HCT116 (cell line): ENCODE data around the gene CIC.

Experiments used
- CBX3 ChIP-seq: IDR thresholded peaks from 2 replicates; pipeline ENCODE4 v1.6.1; 2012; ENCODE audit warnings: low read depth
- EZH2 ChIP-seq: fragments of 200-600 bp; sonication (generic); IDR thresholded peaks from 2 replicates; pipeline ENCODE4 v1.6.1; 2017; ENCODE audit warnings: antibody characterized with exemption, mixed run types
- JUND ChIP-seq: IDR thresholded peaks from 2 replicates; pipeline ENCODE4 v1.6.1; 2012
- SIN3A ChIP-seq: IDR thresholded peaks from 2 replicates; pipeline ENCODE4 v1.6.1; 2012; ENCODE audit warnings: low read depth
- YY1 ChIP-seq: IDR thresholded peaks from 2 replicates; pipeline ENCODE4 v1.6.1; 2011; ENCODE audit warnings: low read length, low read depth, moderate library complexity, mild to moderate bottlenecking; ENCODE audit not compliant: insufficient replicate concordance; ENCODE audit errors: extremely low read depth
- TF ChIP-seq, protein P1 (sequence below): IDR thresholded peaks from 2 replicates; pipeline ENCODE4 v1.6.1; 2012
- TF ChIP-seq, protein P2 (sequence below): IDR thresholded peaks from 2 replicates; pipeline ENCODE4 v1.6.1; 2011; ENCODE audit warnings: mild to moderate bottlenecking, low read length, moderate library complexity; ENCODE audit not compliant: insufficient replicate concordance; ENCODE audit errors: extremely low read depth
- TF ChIP-seq, protein P3 (sequence below), 3 experiments: fragments of 200-600 bp in 1 of 3; sonication (generic) in 1 of 3; IDR thresholded peaks in 2 of 3; conservative IDR thresholded peaks in 1 of 3; 2 replicates each; pipeline ENCODE4 v1.5.1; 2012 to 2017; ENCODE audit warnings: low read depth in 2 of 3, low read length in 2 of 3, antibody characterized with exemption in 1 of 3, borderline replicate concordance in 1 of 3, control low read depth in 1 of 3, mild to moderate bottlenecking in 1 of 3, mixed read lengths in 1 of 3, mixed run types in 1 of 3, moderate library complexity in 1 of 3; ENCODE audit not compliant: insufficient read depth in 1 of 3
- TF ChIP-seq, protein P4 (sequence below): IDR thresholded peaks from 2 replicates; pipeline ENCODE4 v1.6.1; 2012

DNA sequence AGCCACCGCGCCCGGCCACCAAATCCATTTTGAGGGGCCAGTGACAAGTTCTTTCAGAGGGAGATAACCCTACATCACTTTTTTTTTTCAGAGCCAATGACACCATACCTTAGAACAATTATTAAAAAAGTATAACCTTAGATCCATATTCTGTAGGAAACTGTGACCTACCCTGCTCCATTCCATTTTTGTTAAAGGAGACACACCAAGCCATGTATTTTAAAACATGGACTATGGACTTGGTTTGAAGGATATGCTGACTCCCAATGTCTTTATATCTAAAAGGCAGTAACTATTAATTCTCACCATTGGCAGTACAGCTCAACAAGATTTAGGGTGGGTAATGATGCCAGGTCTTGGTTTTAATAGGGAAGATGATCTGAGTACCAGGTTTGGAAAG lies 27.8 kb upstream of the CIC start:
- no peak for TF ChIP-seq EZH2
- TF ChIP-seq, protein P1, sequence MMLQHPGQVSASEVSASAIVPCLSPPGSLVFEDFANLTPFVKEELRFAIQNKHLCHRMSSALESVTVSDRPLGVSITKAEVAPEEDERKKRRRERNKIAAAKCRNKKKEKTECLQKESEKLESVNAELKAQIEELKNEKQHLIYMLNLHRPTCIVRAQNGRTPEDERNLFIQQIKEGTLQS: no peak
- TF ChIP-seq SIN3A: no peak
- TF ChIP-seq CBX3: no peak
- no peak for TF ChIP-seq YY1
- TF ChIP-seq, protein P2, sequence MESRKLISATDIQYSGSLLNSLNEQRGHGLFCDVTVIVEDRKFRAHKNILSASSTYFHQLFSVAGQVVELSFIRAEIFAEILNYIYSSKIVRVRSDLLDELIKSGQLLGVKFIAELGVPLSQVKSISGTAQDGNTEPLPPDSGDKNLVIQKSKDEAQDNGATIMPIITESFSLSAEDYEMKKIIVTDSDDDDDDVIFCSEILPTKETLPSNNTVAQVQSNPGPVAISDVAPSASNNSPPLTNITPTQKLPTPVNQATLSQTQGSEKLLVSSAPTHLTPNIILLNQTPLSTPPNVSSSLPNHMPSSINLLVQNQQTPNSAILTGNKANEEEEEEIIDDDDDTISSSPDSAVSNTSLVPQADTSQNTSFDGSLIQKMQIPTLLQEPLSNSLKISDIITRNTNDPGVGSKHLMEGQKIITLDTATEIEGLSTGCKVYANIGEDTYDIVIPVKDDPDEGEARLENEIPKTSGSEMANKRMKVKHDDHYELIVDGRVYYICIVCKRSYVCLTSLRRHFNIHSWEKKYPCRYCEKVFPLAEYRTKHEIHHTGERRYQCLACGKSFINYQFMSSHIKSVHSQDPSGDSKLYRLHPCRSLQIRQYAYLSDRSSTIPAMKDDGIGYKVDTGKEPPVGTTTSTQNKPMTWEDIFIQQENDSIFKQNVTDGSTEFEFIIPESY: no peak
- TF ChIP-seq, protein P3, sequence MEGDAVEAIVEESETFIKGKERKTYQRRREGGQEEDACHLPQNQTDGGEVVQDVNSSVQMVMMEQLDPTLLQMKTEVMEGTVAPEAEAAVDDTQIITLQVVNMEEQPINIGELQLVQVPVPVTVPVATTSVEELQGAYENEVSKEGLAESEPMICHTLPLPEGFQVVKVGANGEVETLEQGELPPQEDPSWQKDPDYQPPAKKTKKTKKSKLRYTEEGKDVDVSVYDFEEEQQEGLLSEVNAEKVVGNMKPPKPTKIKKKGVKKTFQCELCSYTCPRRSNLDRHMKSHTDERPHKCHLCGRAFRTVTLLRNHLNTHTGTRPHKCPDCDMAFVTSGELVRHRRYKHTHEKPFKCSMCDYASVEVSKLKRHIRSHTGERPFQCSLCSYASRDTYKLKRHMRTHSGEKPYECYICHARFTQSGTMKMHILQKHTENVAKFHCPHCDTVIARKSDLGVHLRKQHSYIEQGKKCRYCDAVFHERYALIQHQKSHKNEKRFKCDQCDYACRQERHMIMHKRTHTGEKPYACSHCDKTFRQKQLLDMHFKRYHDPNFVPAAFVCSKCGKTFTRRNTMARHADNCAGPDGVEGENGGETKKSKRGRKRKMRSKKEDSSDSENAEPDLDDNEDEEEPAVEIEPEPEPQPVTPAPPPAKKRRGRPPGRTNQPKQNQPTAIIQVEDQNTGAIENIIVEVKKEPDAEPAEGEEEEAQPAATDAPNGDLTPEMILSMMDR (IDR thresholded peaks at IDR 0.05 in 2 of 3, conservative IDR thresholded peaks at IDR 0.05 in 1 of 3; ENCODE audit: borderline replicate concordance in 1 of 3, insufficient read depth in 1 of 3, low read depth in 2 of 3, low read length in 2 of 3): no peak
- TF ChIP-seq JUND: no peak
- TF ChIP-seq, protein P4, sequence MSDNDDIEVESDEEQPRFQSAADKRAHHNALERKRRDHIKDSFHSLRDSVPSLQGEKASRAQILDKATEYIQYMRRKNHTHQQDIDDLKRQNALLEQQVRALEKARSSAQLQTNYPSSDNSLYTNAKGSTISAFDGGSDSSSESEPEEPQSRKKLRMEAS: no peak
